GM23248 (cell line): ENCODE measurements around the gene LRRC51. TPM values are rescaled to one million over a fixed set of nuclear protein-coding genes. Genes with fewer than 3 reads are reported as not detected.

Experiments
- DNase-seq: peaks from one replicate; pipeline ENCODE4 v3.0.0-alpha.2; 2015
- H2AFZ ChIP-seq: fragments of 200-600 bp; sonication (generic); 2 replicates; pipeline ENCODE4 v1.6.1; 2016; ENCODE audit warnings: antibody characterized with exemption
- H3F3A ChIP-seq: fragments of 200-600 bp; sonication (generic); 2 replicates; pipeline ENCODE4 v1.6.1; 2016; ENCODE audit warnings: mild to moderate bottlenecking, antibody characterized with exemption, mixed run types; ENCODE audit not compliant: insufficient read depth
- H3K27ac ChIP-seq: fragments of 200-600 bp; sonication (generic); 2 replicates; pipeline ENCODE4 v1.5.1; 2016; ENCODE audit warnings: mild to moderate bottlenecking
- H3K27me3 ChIP-seq: fragments of 200-600 bp; sonication (generic); replicated peaks from 2 replicates; pipeline ENCODE4 v1.6.1; 2016; ENCODE audit warnings: mild to moderate bottlenecking; ENCODE audit not compliant: insufficient read depth
- H3K36me3 ChIP-seq: fragments of 200-600 bp; sonication (generic); 2 replicates; pipeline ENCODE4 v1.6.1; 2016; ENCODE audit warnings: low read depth, mild to moderate bottlenecking
- H3K4me1 ChIP-seq: fragments of 200-600 bp; sonication (generic); 2 replicates; pipeline ENCODE4 v1.6.1; 2016; ENCODE audit warnings: mild to moderate bottlenecking; ENCODE audit not compliant: insufficient read depth
- H3K4me2 ChIP-seq: fragments of 200-600 bp; sonication (generic); one replicate; pipeline ENCODE4 v1.6.1; 2016; ENCODE audit warnings: mild to moderate bottlenecking; ENCODE audit not compliant: unreplicated experiment
- H3K4me3 ChIP-seq: fragments of 200-600 bp; sonication (generic); 2 replicates; pipeline ENCODE4 v1.5.1; 2016; ENCODE audit warnings: mild to moderate bottlenecking
- H3K79me2 ChIP-seq: fragments of 200-600 bp; sonication (generic); 2 replicates; pipeline ENCODE4 v1.6.1; 2016; ENCODE audit warnings: mild to moderate bottlenecking; ENCODE audit not compliant: insufficient read depth
- H3K9ac ChIP-seq: fragments of 200-600 bp; sonication (generic); 2 replicates; pipeline ENCODE4 v1.6.1; 2016; ENCODE audit warnings: mild to moderate bottlenecking
- H3K9me2 ChIP-seq: fragments of 200-600 bp; sonication (generic); 2 replicates; pipeline ENCODE4 v1.6.1; 2016; ENCODE audit warnings: mixed run types, mild to moderate bottlenecking, moderate library complexity; ENCODE audit not compliant: insufficient read depth
- H3K9me3 ChIP-seq: fragments of 200-600 bp; sonication (generic); one replicate; pipeline ENCODE4 v1.6.1; 2017; ENCODE audit warnings: low read depth
- H4K20me1 ChIP-seq: fragments of 200-600 bp; sonication (generic); 2 replicates; pipeline ENCODE4 v1.6.0; 2016; ENCODE audit not compliant: insufficient read depth
- EZH2 ChIP-seq: fragments of 200-600 bp; sonication (generic); IDR thresholded peaks from 2 replicates; pipeline ENCODE4 v1.6.1; 2018; ENCODE audit warnings: antibody characterized with exemption, mild to moderate bottlenecking; ENCODE audit not compliant: insufficient read depth, poor library complexity, severe bottlenecking
- EZH2phosphoT487 ChIP-seq: fragments of 200-600 bp; sonication (generic); IDR thresholded peaks from 2 replicates; pipeline ENCODE4 v1.6.1; 2018; ENCODE audit warnings: antibody characterized with exemption, moderate library complexity, mild to moderate bottlenecking, low read depth; ENCODE audit not compliant: insufficient read depth
- WGBS, 2 experiments: methylation state at CpG; one replicate each; pipeline ENCODE4 v1.1.6; 2015 to 2017; ENCODE audit warnings: low lambda C conversion rate in 2 of 2, low coverage in 1 of 2; ENCODE audit errors: missing lambda C conversion rate in 2 of 2; 5-methylcytosine and 5-hydroxymethylcytosine counted together
- in situ Hi-C: fragments of 300-500 bp; cut with MboI; formaldehyde crosslinking; loops from 2 replicates; pipeline ENCODE4 v1.15.0; 2020
- polyA plus RNA-seq: library from polyadenylated mRNA; unstranded; fragments of >200 nt; fragmentation: Nextera tagmentation; extraction: Ambion mirVana; gene quantifications from 2 replicates; pipeline ENCODE4 v1.2.1, GENCODE V29; 2016
- total RNA-seq: library from RNA; depleted of rRNA; stranded (reverse); fragments of >200 nt; shearing (Covaris generic); gene quantifications from 2 replicates; pipeline ENCODE4 v1.2.3, GENCODE V29; 2014

Gene LRRC51
- total and polyA plus RNA-seq, 2 experiments from 2014 or later = 7.5 to 7.8 TPM

DNA sequence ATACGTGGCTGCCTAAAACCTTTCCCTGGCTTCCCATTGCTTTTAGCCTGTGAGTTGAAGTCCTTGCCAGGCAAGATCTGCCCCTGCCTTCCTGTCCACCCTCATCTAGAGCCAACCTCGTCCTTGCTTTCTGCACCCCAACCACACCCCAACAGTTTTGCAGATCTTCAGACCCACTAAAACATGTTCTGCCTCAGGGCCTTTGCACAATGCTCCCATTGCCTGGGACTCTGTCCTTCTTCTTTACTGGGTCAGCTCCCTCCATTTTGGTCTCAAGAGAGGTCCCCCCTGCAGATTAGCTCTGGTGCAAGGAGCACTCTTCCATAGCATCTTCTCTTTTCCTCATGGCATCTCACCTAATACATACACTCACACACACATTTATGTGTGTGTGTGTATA lies 40.3 kb downstream of the LRRC51 start:
- H3K9me2 ChIP-seq = no peaks in the 10 kb centered on the region
- no peak overlapping the region for H2AFZ ChIP-seq
- no peaks in the 10 kb centered on the region for H4K20me1 ChIP-seq
- no peak overlapping the region for H3K9ac ChIP-seq
- H3F3A ChIP-seq = no peaks in the 10 kb centered on the region
- H3K4me1 ChIP-seq = no peaks in the 10 kb centered on the region
- in situ Hi-C loops = no loop called here
- no peak for DNase-seq
- no peak for TF ChIP-seq EZH2
- TF ChIP-seq EZH2phosphoT487 = no peak
- H3K27me3 ChIP-seq = no peaks in the 10 kb centered on the region
- H3K4me3 ChIP-seq = no peak overlapping the region
- WGBS, 2 experiments = 78 to 84% methylated on average over 2 of the region's 2 CpGs
- H3K36me3 ChIP-seq = no peaks in the 10 kb centered on the region
- no peak overlapping the region for H3K4me2 ChIP-seq
- no peaks in the 10 kb centered on the region for H3K79me2 ChIP-seq
- H3K27ac ChIP-seq = no peak overlapping the region
- no peaks in the 10 kb centered on the region for H3K9me3 ChIP-seq

- Histone ChIP-seq H3K79me2 (no peaks in the 10 kb centered on the region), H3K27ac (no peak overlapping the region), H3F3A (no peaks in the 10 kb centered on the region), H3K36me3 (no peaks in the 10 kb centered on the region), H3K4me3 (no peak overlapping the region), H4K20me1 (no peaks in the 10 kb centered on the region), H2AFZ (no peak overlapping the region), H3K9me3 (no peaks in the 10 kb centered on the region), H3K9me2 (no peaks in the 10 kb centered on the region), H3K4me1 (no peaks in the 10 kb centered on the region), H3K27me3 (no peaks in the 10 kb centered on the region), H3K9ac (no peak overlapping the region), H3K4me2 (no peak overlapping the region)
- DNase-seq = no peak
- no peak for TF ChIP-seq EZH2
- TF ChIP-seq EZH2phosphoT487 = no peak
- in situ Hi-C loops = no loop called here
- 85 to 92% methylated on average over 1 of the region's 1 CpG for WGBS, 2 experiments
Measured at GRCh38 chr11:72122607-72123006, 42.0 kb downstream of the LRRC51 start.

DNA sequence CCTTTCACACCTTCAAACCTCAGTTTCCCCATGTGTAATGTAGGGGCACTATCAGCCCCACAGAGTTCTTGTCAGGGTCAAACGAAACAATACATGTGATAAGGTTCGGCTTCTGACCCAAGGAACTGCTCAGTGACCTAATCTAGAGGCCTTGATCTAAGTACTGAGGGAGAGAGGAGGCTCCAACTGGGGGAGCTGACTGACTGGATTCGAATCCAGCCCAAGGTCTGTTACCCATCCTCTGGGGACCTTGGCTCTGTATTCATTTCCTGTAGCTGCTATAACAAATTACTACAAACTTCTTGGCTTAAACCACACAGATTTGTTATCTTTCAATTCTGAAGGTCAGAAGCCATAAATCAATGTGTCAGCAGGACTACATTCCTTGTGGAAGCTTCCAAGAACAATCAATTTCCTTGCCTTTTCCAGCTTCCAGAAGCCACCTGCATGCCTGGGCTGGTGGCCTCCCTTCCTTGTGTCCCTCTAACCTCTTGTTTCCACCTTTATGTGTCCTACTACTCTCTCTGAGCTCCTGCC lies 42.5 kb downstream of the LRRC51 start:
- Histone ChIP-seq H3K4me2 (no peak overlapping the region), H3K4me3 (no peak overlapping the region), H4K20me1 (no peaks in the 10 kb centered on the region), H2AFZ (no peak overlapping the region), H3K9me3 (no peaks in the 10 kb centered on the region), H3K36me3 (no peaks in the 10 kb centered on the region), H3F3A (no peaks in the 10 kb centered on the region), H3K27ac (no peak overlapping the region), H3K4me1 (no peaks in the 10 kb centered on the region), H3K9me2 (no peaks in the 10 kb centered on the region), H3K79me2 (no peaks in the 10 kb centered on the region), H3K9ac (no peak overlapping the region), H3K27me3 (no peaks in the 10 kb centered on the region)
- no peak for DNase-seq
- WGBS, 2 experiments = 60 to 64% methylated on average over 3 of the region's 3 CpGs
- in situ Hi-C loops = no loop called here
- TF ChIP-seq EZH2phosphoT487 (no peak), EZH2 (no peak)

DNA sequence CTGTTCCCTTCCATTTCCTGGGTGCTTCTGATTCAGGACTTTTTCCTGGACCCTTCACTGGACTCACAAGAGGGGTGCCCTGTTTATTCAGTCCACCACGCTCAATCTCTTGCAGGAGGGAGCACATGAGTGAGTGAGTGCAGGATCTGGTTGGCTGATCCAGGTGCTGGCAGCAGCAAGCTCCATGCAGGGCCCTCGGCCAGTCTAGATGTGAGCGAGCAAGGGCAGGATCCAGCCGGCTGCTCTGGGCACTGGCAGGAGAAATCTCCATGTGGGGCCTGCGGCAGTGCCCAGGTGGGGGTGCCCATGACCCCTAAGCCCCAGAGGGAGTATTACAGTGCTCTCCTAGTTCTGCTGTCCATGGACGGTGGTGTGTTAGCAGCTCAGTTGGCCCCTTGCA lies 43.4 kb downstream of the LRRC51 start:
- Histone ChIP-seq H3F3A (no peaks in the 10 kb centered on the region), H3K4me2 (no peak overlapping the region), H3K9ac (no peak overlapping the region), H3K9me2 (no peaks in the 10 kb centered on the region), H3K36me3 (no peaks in the 10 kb centered on the region), H3K4me3 (no peak overlapping the region), H3K9me3 (no peaks in the 10 kb centered on the region), H3K79me2 (no peaks in the 10 kb centered on the region), H3K4me1 (no peaks in the 10 kb centered on the region), H2AFZ (no peak overlapping the region), H3K27ac (no peak overlapping the region), H4K20me1 (no peaks in the 10 kb centered on the region), H3K27me3 (no peaks in the 10 kb centered on the region)
- TF ChIP-seq EZH2 = no peak
- no peak for TF ChIP-seq EZH2phosphoT487
- 71 to 72% methylated on average over 6 of the region's 6 CpGs for WGBS, 2 experiments
- in situ Hi-C loops = no loop called here
- no peak for DNase-seq

GRCh38 chr11:72125956-72126355 lies 45.3 kb downstream of the LRRC51 start:
- H4K20me1 ChIP-seq = no peaks in the 10 kb centered on the region
- in situ Hi-C loops = no loop called here
- H3F3A ChIP-seq = no peaks in the 10 kb centered on the region
- H3K27me3 ChIP-seq = no peaks in the 10 kb centered on the region
- no peaks in the 10 kb centered on the region for H3K9me2 ChIP-seq
- TF ChIP-seq EZH2 (no peak), EZH2phosphoT487 (no peak)
- no peaks in the 10 kb centered on the region for H3K36me3 ChIP-seq
- DNase-seq = no peak
- no peaks in the 10 kb centered on the region for H3K9me3 ChIP-seq
- no peak overlapping the region for H2AFZ ChIP-seq
- no peaks in the 10 kb centered on the region for H3K79me2 ChIP-seq
- 41 to 42% methylated on average over 1 of the region's 1 CpG for WGBS, 2 experiments
- H3K4me1 ChIP-seq = no peaks in the 10 kb centered on the region
- H3K4me2 ChIP-seq = no peak overlapping the region
- H3K27ac ChIP-seq = no peak overlapping the region
- no peak overlapping the region for H3K9ac ChIP-seq
- no peak overlapping the region for H3K4me3 ChIP-seq
